Osteocyte (in vitro differentiated cells): Measurements from ENCODE around the gene INPP4B. TPM values are rescaled to one million over a fixed set of nuclear protein-coding genes. Genes with fewer than 3 reads are reported as not detected.

ENCODE experiments used
- DNase-seq: peaks from one replicate; pipeline ENCODE4 v3.0.0; 2021; ENCODE audit warnings: mixed read lengths; ENCODE audit not compliant: unreplicated experiment; ENCODE audit errors: extremely low spot score
- H3K27ac Mint-ChIP-seq: one replicate; pipeline ENCODE4 v1.8.0; 2021; ENCODE audit warnings: mild to moderate bottlenecking, mixed read lengths; ENCODE audit not compliant: unreplicated experiment
- H3K27me3 Mint-ChIP-seq: one replicate; pipeline ENCODE4 v1.8.0; 2021; ENCODE audit warnings: mixed read lengths; ENCODE audit not compliant: unreplicated experiment
- H3K36me3 Mint-ChIP-seq: one replicate; pipeline ENCODE4 v1.8.0; 2021; ENCODE audit warnings: mixed read lengths; ENCODE audit not compliant: unreplicated experiment
- H3K4me1 Mint-ChIP-seq: one replicate; pipeline ENCODE4 v1.8.0; 2021; ENCODE audit warnings: mixed read lengths; ENCODE audit not compliant: unreplicated experiment
- H3K4me3 Mint-ChIP-seq: one replicate; pipeline ENCODE4 v1.8.0; 2021; ENCODE audit warnings: mild to moderate bottlenecking, moderate library complexity, mixed read lengths; ENCODE audit not compliant: unreplicated experiment
- H3K9me3 Mint-ChIP-seq: one replicate; pipeline ENCODE4 v1.8.0; 2021; ENCODE audit warnings: mixed read lengths; ENCODE audit not compliant: unreplicated experiment
- CTCF ChIP-seq: fragments of 200-600 bp; sonication (generic); IDR thresholded peaks from 2 replicates; pipeline ENCODE4 v1.5.0; 2021; ENCODE audit warnings: antibody characterized with exemption, mild to moderate bottlenecking, moderate library complexity
- total RNA-seq: library from RNA; stranded (reverse); gene quantifications from 2 replicates; pipeline ENCODE4 v1.2.1, GENCODE V29; 2021

INPP4B gene
- total RNA-seq, 1 donor from 2014 or later: 10.9 TPM

- no peaks in the 10 kb centered on the region for H3K27me3 Mint-ChIP-seq
- H3K36me3 Mint-ChIP-seq: no peaks in the 10 kb centered on the region
- no peak for TF ChIP-seq CTCF
- H3K4me1 Mint-ChIP-seq: no peaks in the 10 kb centered on the region
- no peak for DNase-seq
- no peak overlapping the region for H3K4me3 Mint-ChIP-seq
- H3K9me3 Mint-ChIP-seq: no peaks in the 10 kb centered on the region
- H3K27ac Mint-ChIP-seq: no peak overlapping the region
Observed at GRCh38 chr4:142540483-142540804, 305.7 kb downstream of the INPP4B start.

- H3K4me1 Mint-ChIP-seq: no peaks in the 10 kb centered on the region
Observed at GRCh38 chr4:142539796-142540482, 306.2 kb downstream of the INPP4B start.

GRCh38 chr4:142535009-142535408, 311.1 kb downstream of the INPP4B start:
- Mint-ChIP-seq H3K27me3 (no peaks in the 10 kb centered on the region), H3K36me3 (no peaks in the 10 kb centered on the region), H3K4me3 (no peak overlapping the region), H3K27ac (no peak overlapping the region), H3K9me3 (no peaks in the 10 kb centered on the region), H3K4me1 (no peaks in the 10 kb centered on the region)
- DNase-seq: no peak
- TF ChIP-seq CTCF: no peak

More at GRCh38 chr4:142539796-142540482, 306.2 kb downstream of the INPP4B start:
- Mint-ChIP-seq H3K27ac (no peak overlapping the region), H3K36me3 (no peaks in the 10 kb centered on the region), H3K4me3 (no peak overlapping the region), H3K27me3 (no peaks in the 10 kb centered on the region), H3K9me3 (no peaks in the 10 kb centered on the region)
- DNase-seq: no peak
- TF ChIP-seq CTCF: no peak

GRCh38 chr4:142532054-142532453, 314.0 kb downstream of the INPP4B start:
- Mint-ChIP-seq H3K4me3 (no peak overlapping the region), H3K27ac (no peak overlapping the region), H3K27me3 (no peaks in the 10 kb centered on the region), H3K9me3 (peaks cover 7% of the 10 kb centered on the region), H3K36me3 (no peaks in the 10 kb centered on the region), H3K4me1 (no peaks in the 10 kb centered on the region)
- TF ChIP-seq CTCF: no peak
- DNase-seq: no peak

GRCh38 chr4:142530728-142531127, 315.4 kb downstream of the INPP4B start:
- H3K4me3 Mint-ChIP-seq: no peak overlapping the region
- no peaks in the 10 kb centered on the region for H3K27me3 Mint-ChIP-seq
- H3K9me3 Mint-ChIP-seq: peaks cover 7% of the 10 kb centered on the region
- H3K4me1 Mint-ChIP-seq: no peaks in the 10 kb centered on the region
- no peaks in the 10 kb centered on the region for H3K36me3 Mint-ChIP-seq
- no peak for DNase-seq
- no peak for TF ChIP-seq CTCF
- H3K27ac Mint-ChIP-seq: no peak overlapping the region
